ENCODE measurements around the gene CHRNA9.

- no peak for TF ChIP-seq CTCF (IDR thresholded peaks at IDR 0.05)
- no peak for TF ChIP-seq NRF1 (IDR thresholded peaks at IDR 0.05; ENCODE audit: low read depth, low read length)
- TF ChIP-seq FOSL2 (IDR thresholded peaks at IDR 0.05; ENCODE audit: borderline replicate concordance, low read depth), result no peak
Measured at GRCh38 chr4:40299126-40299525, 36.0 kb upstream of the CHRNA9 start.
